OCI-M2 (cell line): ENCODE results near the gene VPS16.

Source experiments
- DNase-seq: peaks from one replicate; lab custom pipeline; 2025; ENCODE audit not compliant: unreplicated experiment; lab: John Stamatoyannopoulos, UW

Gene VPS16

GRCh38 chr20:2867081-2867864 is 26.7 kb downstream of the VPS16 start:
- no peak for DNase-seq

GRCh38 chr20:2869381-2869780 is 28.8 kb downstream of the VPS16 start:
- DNase-seq: no peak

GRCh38 chr20:2871111-2871465 is 30.5 kb downstream of the VPS16 start:
- no peak for DNase-seq

GRCh38 chr20:2871661-2872458 is 31.3 kb downstream of the VPS16 start:
- DNase-seq: no peak

- DNase-seq: no peak
Measured at GRCh38 chr20:2872459-2873009, 32.0 kb downstream of the VPS16 start.

GRCh38 chr20:2873010-2873746 is 32.6 kb downstream of the VPS16 start, which contains the start of gene PTPRA:
TSS of gene PTPRA (plus strand) at chr20:2873481. CDS start at chr20:2964278, 90,797 bp downstream.
- DNase-seq: peak; percentile 84

- no peak for DNase-seq
Measured at GRCh38 chr20:2873747-2874041, 33.1 kb downstream of the VPS16 start.

- no peak for DNase-seq
Measured at GRCh38 chr20:2874456-2874855, 33.9 kb downstream of the VPS16 start.

GRCh38 chr20:2875690-2876203 is 35.2 kb downstream of the VPS16 start:
- DNase-seq: no peak

- DNase-seq: no peak
Measured at GRCh38 chr20:2878515-2878914, 38.0 kb downstream of the VPS16 start.

- DNase-seq: no peak
Measured at GRCh38 chr20:2879146-2879545, 38.6 kb downstream of the VPS16 start.

GRCh38 chr20:2880650-2881049 is 40.1 kb downstream of the VPS16 start:
- DNase-seq: no peak

- DNase-seq: no peak
Measured at GRCh38 chr20:2883726-2884637, 43.4 kb downstream of the VPS16 start.

GRCh38 chr20:2887715-2888114 is 47.2 kb downstream of the VPS16 start:
- no peak for DNase-seq

GRCh38 chr20:2888224-2888955 is 47.8 kb downstream of the VPS16 start:
- no peak for DNase-seq

- no peak for DNase-seq
Measured at GRCh38 chr20:2889209-2889608, 48.7 kb downstream of the VPS16 start.

- no peak for DNase-seq
Measured at GRCh38 chr20:2889797-2890196, 49.3 kb downstream of the VPS16 start.

GRCh38 chr20:2890742-2891141 is 50.2 kb downstream of the VPS16 start:
- DNase-seq: no peak

- DNase-seq: no peak
Measured at GRCh38 chr20:2891343-2891742, 50.8 kb downstream of the VPS16 start.

- no peak for DNase-seq
Measured at GRCh38 chr20:2892376-2892775, 51.8 kb downstream of the VPS16 start.
